K562 treated with DMSO at 1 percent for 12 hours (cell line): ENCODE measurements around the gene LRIT1. TPM values are rescaled to one million over a fixed set of nuclear protein-coding genes. Genes with fewer than 3 reads are reported as not detected.

Experiments used
- total RNA-seq: library from RNA; unstranded; fragments of 300-600 nt; gene quantifications from 2 replicates; pipeline ENCODE4 v1.2.3, GENCODE V29; 2022; ENCODE audit not compliant: insufficient read depth

Gene LRIT1, protein sequence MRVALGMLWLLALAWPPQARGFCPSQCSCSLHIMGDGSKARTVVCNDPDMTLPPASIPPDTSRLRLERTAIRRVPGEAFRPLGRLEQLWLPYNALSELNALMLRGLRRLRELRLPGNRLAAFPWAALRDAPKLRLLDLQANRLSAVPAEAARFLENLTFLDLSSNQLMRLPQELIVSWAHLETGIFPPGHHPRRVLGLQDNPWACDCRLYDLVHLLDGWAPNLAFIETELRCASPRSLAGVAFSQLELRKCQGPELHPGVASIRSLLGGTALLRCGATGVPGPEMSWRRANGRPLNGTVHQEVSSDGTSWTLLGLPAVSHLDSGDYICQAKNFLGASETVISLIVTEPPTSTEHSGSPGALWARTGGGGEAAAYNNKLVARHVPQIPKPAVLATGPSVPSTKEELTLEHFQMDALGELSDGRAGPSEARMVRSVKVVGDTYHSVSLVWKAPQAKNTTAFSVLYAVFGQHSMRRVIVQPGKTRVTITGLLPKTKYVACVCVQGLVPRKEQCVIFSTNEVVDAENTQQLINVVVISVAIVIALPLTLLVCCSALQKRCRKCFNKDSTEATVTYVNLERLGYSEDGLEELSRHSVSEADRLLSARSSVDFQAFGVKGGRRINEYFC
- not detected in 2 replicates for total RNA-seq

DNA sequence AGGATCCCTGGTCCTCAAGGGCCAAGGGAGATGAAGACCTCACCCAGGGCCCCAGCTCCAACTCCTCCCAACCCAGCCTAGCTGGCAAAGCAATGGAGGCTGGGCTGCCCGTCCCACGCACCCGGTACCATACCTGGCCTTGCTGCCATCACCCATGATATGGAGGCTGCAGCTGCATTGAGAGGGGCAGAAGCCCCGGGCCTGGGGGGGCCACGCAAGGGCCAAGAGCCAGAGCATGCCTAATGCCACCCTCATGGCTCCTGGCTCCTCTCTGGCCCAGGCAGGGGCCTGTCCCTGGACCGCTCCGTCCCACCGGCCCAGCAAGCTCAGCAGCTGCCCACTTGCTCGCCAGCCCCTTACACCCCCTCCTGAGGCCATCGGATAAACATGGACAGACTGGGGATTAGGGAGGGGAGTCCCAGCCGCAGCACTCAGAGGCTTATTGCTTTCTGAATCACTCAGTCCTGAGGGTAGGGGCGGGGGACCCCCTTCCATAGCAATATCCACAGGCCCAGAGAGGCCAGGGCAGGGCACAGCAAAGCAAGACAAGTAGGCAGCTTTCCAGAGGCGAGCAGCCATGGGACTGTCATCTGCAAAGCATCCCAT is at the start of gene LRIT1:
TSS of gene LRIT1 (minus strand) at position 362 of the 606 bp plus-strand sequence. CDS start at position 255, 107 bp downstream.

DNA sequence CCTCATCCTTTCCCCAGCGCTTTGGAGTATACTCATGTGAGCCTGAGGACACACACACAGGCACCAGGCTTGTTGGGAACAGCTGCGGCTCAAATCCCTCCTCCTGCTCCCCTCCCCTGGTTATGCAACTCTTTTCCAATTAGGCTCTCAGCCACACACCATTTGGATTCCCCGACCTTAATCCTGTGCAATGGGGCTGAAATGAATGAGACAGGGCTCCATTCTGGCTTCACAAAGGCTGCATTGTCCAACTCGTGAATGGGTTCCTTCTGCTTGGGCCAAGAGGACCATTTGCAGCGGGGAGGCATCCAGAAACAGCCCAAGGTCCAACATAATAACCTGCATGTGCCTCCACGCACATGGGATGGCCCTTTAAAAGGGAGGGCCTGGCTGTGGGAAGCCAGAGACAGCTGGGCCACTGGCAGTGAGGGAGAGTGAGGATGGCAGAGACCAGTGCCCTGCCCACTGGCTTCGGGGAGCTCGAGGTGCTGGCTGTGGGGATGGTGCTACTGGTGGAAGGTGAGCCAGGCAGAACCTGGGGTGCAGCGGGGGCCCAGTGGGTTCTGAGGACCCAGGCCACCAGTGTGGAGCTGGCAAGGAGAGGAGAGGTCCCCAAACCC is 3.4 kb upstream of the LRIT1 start, which contains the start of gene RGR:
TSS of gene RGR (plus strand) at position 403 of the 620 bp plus-strand sequence. CDS start at position 441, 38 bp downstream.

DNA sequence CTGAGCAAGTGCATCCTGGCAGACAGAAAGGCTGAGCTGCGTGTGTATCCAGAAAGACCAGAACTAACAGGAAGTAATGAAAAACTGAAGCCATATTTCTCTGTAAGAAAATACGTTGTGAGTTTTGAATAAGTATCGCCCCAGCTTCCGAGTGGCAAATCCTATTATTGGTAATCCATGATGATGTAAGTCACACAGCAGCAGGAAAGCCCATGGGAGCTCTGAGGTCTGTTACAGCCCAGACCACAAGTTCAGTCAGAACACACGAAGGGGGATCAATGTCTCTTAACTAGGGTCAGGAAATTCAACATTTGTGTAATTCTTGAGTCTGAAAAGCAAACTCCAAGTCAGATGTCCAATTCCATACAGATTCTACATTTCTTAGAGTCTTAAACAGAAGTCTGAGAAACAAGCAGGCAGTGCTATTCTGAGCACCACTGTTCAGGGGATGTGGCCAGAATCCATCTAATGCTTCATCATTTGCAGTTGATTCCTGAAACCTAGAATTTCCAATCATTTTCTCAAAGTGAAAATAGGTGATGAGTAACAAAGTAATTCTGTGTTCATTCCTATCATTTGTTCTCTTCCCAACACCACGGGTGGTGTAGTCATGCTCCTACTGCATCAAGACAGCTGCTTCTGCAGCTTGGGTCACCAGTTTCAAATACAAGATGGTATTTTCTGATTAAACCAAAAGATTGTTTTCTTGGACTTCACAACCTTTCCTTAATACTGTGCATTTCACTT is 15.7 kb downstream of the LRIT1 start, which contains the start of gene LRIT2:
TSS of gene LRIT2 (minus strand) at position 118 of the 747 bp plus-strand sequence. CDS start at position 94, 24 bp downstream.

DNA sequence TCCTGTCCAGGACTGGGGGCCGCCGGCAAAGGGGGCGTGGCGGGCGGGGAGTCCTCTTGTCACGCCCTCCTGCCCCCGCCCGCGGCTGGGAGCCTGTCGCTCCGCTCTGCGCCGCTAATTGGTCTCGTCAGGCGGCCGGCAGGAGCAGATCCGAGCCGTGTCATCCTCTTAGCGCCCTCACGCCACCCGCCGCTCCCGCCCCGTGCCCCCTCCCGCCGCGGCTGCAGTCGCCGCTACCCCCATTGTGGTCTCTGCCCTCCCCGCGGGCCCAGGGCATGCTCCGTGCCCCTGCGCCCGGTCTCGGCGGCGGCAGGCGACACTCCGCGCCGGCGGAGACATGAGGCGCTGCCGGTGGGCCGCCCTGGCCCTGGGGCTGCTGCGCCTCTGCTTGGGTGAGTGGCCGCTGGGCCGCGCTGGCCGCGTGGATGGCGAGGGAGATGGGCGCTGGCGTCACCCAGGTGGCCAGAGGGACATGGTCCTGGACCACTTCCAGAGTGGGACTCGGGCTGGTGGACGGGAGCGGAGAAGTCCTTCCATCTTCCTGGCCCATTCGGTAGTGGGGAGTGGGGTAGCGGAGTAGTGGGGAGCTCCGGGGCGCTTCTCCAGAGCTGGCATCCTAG is 46.8 kb downstream of the LRIT1 start, which contains the start of gene CDHR1:
TSS of gene CDHR1 (plus strand) at position 114 of the 620 bp plus-strand sequence. CDS start at position 338, 224 bp downstream.

Other genes with a start within 250 kb of the LRIT1 start
- 301 and 393 TPM in 2 replicates for gene GHITM, start 102.0 kb downstream of the LRIT1 start, total RNA-seq
- gene GPR15LG, start 67.7 kb downstream of the LRIT1 start, total RNA-seq = not detected in 2 replicates
- gene CDHR1, start 47.0 kb downstream of the LRIT1 start, total RNA-seq = 0.20 and 0.43 TPM in 2 replicates
- gene LRIT2, start 16.0 kb downstream of the LRIT1 start, total RNA-seq = not detected in 2 replicates
- not detected in 2 replicates for gene RGR, start 3.5 kb upstream of the LRIT1 start, total RNA-seq
- 2.7 and 8.5 TPM in 2 replicates for gene CCSER2, start 87.0 kb upstream of the LRIT1 start, total RNA-seq